ENCODE measurements around the gene NCAPG2. TPM values are rescaled to one million over a fixed set of nuclear protein-coding genes. Genes with fewer than 3 reads are reported as not detected.
A peak's percentile ranks its signal among the peaks of the same experiment; 100 is the strongest.

Gene NCAPG2
- total and polyA plus RNA-seq, 2 experiments from 2014 or later, result 15.6 to 17.3 TPM

- H3K9ac ChIP-seq, result no peak overlapping the region
- no peaks in the 10 kb centered on the region for H3F3A ChIP-seq (ENCODE audit: insufficient read depth)
- no peaks in the 10 kb centered on the region for H3K27me3 ChIP-seq (replicated peaks; ENCODE audit: insufficient read depth)
- TF ChIP-seq EZH2phosphoT487 (IDR thresholded peaks at IDR 0.05; ENCODE audit: insufficient read depth, low read depth), result no peak
- no peak for TF ChIP-seq EZH2 (IDR thresholded peaks at IDR 0.05; ENCODE audit: insufficient read depth, poor library complexity, severe bottlenecking)
- H3K79me2 ChIP-seq (ENCODE audit: insufficient read depth), result peaks cover 44% of the 10 kb centered on the region
- in situ Hi-C loops (cut with MboI), result no loop called here
- H3K9me2 ChIP-seq (ENCODE audit: insufficient read depth), result no peaks in the 10 kb centered on the region
- WGBS, 2 experiments (ENCODE audit: low coverage in 1 of 2, low lambda C conversion rate in 2 of 2, missing lambda C conversion rate in 2 of 2), result 86 to 91% methylated on average over 6 of the region's 6 CpGs
- H2AFZ ChIP-seq, result no peak overlapping the region
- no peaks in the 10 kb centered on the region for H3K9me3 ChIP-seq (ENCODE audit: low read depth)
- DNase-seq, result no peak
- H3K4me3 ChIP-seq, result no peak overlapping the region
- H3K4me1 ChIP-seq (ENCODE audit: insufficient read depth), result peaks cover 8% of the 10 kb centered on the region
- H4K20me1 ChIP-seq (ENCODE audit: insufficient read depth), result no peaks in the 10 kb centered on the region
- no peak overlapping the region for H3K4me2 ChIP-seq (ENCODE audit: unreplicated experiment)
- no peaks in the 10 kb centered on the region for H3K36me3 ChIP-seq (ENCODE audit: low read depth)
- H3K27ac ChIP-seq, result no peak overlapping the region
Observed at GRCh38 chr7:158694650-158695049, 10.0 kb downstream of the NCAPG2 start.

- H3K9me3 ChIP-seq (ENCODE audit: low read depth), result no peaks in the 10 kb centered on the region
- H3K4me2 ChIP-seq (ENCODE audit: unreplicated experiment), result no peak overlapping the region
- no peak for DNase-seq
- no peaks in the 10 kb centered on the region for H4K20me1 ChIP-seq (ENCODE audit: insufficient read depth)
- 0 out of 2 replicates have a peak, but pooled peaks cover under 1% of the 10 kb centered on the region for H3K79me2 ChIP-seq (ENCODE audit: insufficient read depth)
- no peak for TF ChIP-seq EZH2 (IDR thresholded peaks at IDR 0.05; ENCODE audit: insufficient read depth, poor library complexity, severe bottlenecking)
- no peak for TF ChIP-seq EZH2phosphoT487 (IDR thresholded peaks at IDR 0.05; ENCODE audit: insufficient read depth, low read depth)
- no peak overlapping the region for H3K4me3 ChIP-seq
- no peak overlapping the region for H2AFZ ChIP-seq
- H3K9ac ChIP-seq, result no peak overlapping the region
- H3K36me3 ChIP-seq (ENCODE audit: low read depth), result peaks cover 2% of the 10 kb centered on the region; the same call in 1 of the 2 replicates
- H3K4me1 ChIP-seq (ENCODE audit: insufficient read depth), result peaks cover 14% of the 10 kb centered on the region
- H3F3A ChIP-seq (ENCODE audit: insufficient read depth), result peaks cover 14% of the 10 kb centered on the region; the same call in 1 of the 2 replicates
- no peaks in the 10 kb centered on the region for H3K9me2 ChIP-seq (ENCODE audit: insufficient read depth)
- H3K27me3 ChIP-seq (replicated peaks; ENCODE audit: insufficient read depth), result no peaks in the 10 kb centered on the region
- no peak overlapping the region for H3K27ac ChIP-seq
- in situ Hi-C loops (cut with MboI), result no loop called here
- 98% methylated on average over 2 of the region's 2 CpGs for WGBS, 2 experiments (ENCODE audit: low coverage in 1 of 2, low lambda C conversion rate in 2 of 2, missing lambda C conversion rate in 2 of 2)
Observed at GRCh38 chr7:158689488-158689887, 15.1 kb downstream of the NCAPG2 start.

DNA sequence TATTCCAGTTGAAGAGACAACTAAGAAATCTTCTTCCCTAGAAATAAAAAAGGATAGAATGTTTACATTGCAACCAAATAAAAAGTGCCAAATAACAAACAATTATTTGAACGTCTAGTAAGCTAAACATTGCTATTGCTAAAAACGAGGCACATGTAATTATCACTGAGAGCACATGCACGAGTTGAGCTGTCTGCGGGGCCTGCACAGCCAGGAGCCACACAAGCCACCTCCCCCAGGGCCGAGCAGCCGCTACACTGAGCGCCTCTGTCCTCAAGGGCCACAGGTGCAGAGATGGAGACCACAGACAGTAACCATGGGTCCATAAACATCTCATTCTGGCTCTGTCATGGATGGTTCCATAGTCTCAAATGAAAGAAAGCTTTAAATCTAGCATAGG is 17.2 kb downstream of the NCAPG2 start:
- Histone ChIP-seq H3K27ac (no peak overlapping the region), H3K79me2 (ENCODE audit: insufficient read depth) (no peaks in the 10 kb centered on the region), H3K36me3 (ENCODE audit: low read depth) (peaks cover 2% of the 10 kb centered on the region; the same call in 1 of the 2 replicates), H3K9me3 (ENCODE audit: low read depth) (no peaks in the 10 kb centered on the region), H3K9ac (no peak overlapping the region), H3K4me3 (no peak overlapping the region), H3F3A (ENCODE audit: insufficient read depth) (peaks cover 25% of the 10 kb centered on the region; the same call in 1 of the 2 replicates), H2AFZ (no peak overlapping the region), H3K27me3 (replicated peaks; ENCODE audit: insufficient read depth) (no peaks in the 10 kb centered on the region), H3K4me1 (ENCODE audit: insufficient read depth) (peaks cover 28% of the 10 kb centered on the region), H3K9me2 (ENCODE audit: insufficient read depth) (no peaks in the 10 kb centered on the region), H4K20me1 (ENCODE audit: insufficient read depth) (no peaks in the 10 kb centered on the region), H3K4me2 (ENCODE audit: unreplicated experiment) (no peak overlapping the region)
- WGBS, 2 experiments (ENCODE audit: low coverage in 1 of 2, low lambda C conversion rate in 2 of 2, missing lambda C conversion rate in 2 of 2), result 91 to 93% methylated on average over 7 of the region's 7 CpGs
- in situ Hi-C loops (cut with MboI), result no loop called here
- TF ChIP-seq EZH2 (IDR thresholded peaks at IDR 0.05; ENCODE audit: insufficient read depth, poor library complexity, severe bottlenecking) (no peak), EZH2phosphoT487 (IDR thresholded peaks at IDR 0.05; ENCODE audit: insufficient read depth, low read depth) (no peak)
- DNase-seq, result no peak

- TF ChIP-seq EZH2 (IDR thresholded peaks at IDR 0.05; ENCODE audit: insufficient read depth, poor library complexity, severe bottlenecking) (no peak), EZH2phosphoT487 (IDR thresholded peaks at IDR 0.05; ENCODE audit: insufficient read depth, low read depth) (no peak)
- 71 to 76% methylated on average over 4 of the region's 4 CpGs for WGBS, 2 experiments (ENCODE audit: low coverage in 1 of 2, low lambda C conversion rate in 2 of 2, missing lambda C conversion rate in 2 of 2)
- Histone ChIP-seq H3K9me3 (ENCODE audit: low read depth) (no peaks in the 10 kb centered on the region), H2AFZ (0 out of 2 replicates have a peak overlapping the region, but pooled peaks have one; percentile 5), H3K4me2 (ENCODE audit: unreplicated experiment) (no peak overlapping the region), H4K20me1 (ENCODE audit: insufficient read depth) (no peaks in the 10 kb centered on the region), H3K9me2 (ENCODE audit: insufficient read depth) (no peaks in the 10 kb centered on the region), H3F3A (ENCODE audit: insufficient read depth) (peaks cover 25% of the 10 kb centered on the region; the same call in 1 of the 2 replicates), H3K27me3 (replicated peaks; ENCODE audit: insufficient read depth) (no peaks in the 10 kb centered on the region), H3K4me1 (ENCODE audit: insufficient read depth) (peaks cover 35% of the 10 kb centered on the region), H3K4me3 (no peak overlapping the region), H3K36me3 (ENCODE audit: low read depth) (peaks cover 10% of the 10 kb centered on the region), H3K79me2 (ENCODE audit: insufficient read depth) (no peaks in the 10 kb centered on the region), H3K9ac (no peak overlapping the region), H3K27ac (no peak overlapping the region)
- DNase-seq, result peak; percentile 57
- in situ Hi-C loops (cut with MboI), result no loop called here
Observed at GRCh38 chr7:158685693-158686092, 18.9 kb downstream of the NCAPG2 start.
